Omental fat pad (tissue), 4 donors: Measurements from ENCODE around the gene TEX29. TPM values are rescaled to one million over a fixed set of nuclear protein-coding genes. Genes with fewer than 3 reads are reported as not detected.

Experiments
- ATAC-seq: fragments of 150-250 bp; one replicate; pipeline ENCODE4 v1.9.1; 2016; ENCODE audit warnings: mild to moderate bottlenecking, moderate library complexity; ENCODE audit not compliant: low FRiP score
- DNase-seq: peaks from one replicate; pipeline ENCODE4 v3.0.0-alpha.2; 2019; ENCODE audit warnings: low spot score
- CTCF ChIP-seq, 3 donors: fragments of 450-650 bp; IDR thresholded peaks; one replicate each; pipeline ENCODE4 v1.5.1; 2016 to 2017; ENCODE audit warnings: antibody characterized with exemption in 3 of 3, mild to moderate bottlenecking in 3 of 3, moderate library complexity in 2 of 3
- total RNA-seq, 4 donors: library from RNA; depleted of rRNA; stranded (reverse); fragments of >200 nt; gene quantifications; one replicate each; pipeline ENCODE4 v1.1.0, GENCODE V29; 2016

Gene TEX29
- total RNA-seq, 4 donors from 2014 or later, result 0.94 TPM; not detected in 3

- no peak for TF ChIP-seq CTCF (IDR thresholded peaks at IDR 0.05)
- DNase-seq, result no peak
- ATAC-seq, result no peak
These were observed 32.2 kb upstream of the TEX29 start for GRCh38 chr13:111288276-111288675.

- no peak for TF ChIP-seq CTCF (IDR thresholded peaks at IDR 0.05)
- ATAC-seq (no peak), DNase-seq (no peak)
These were observed 31.2 kb upstream of the TEX29 start for GRCh38 chr13:111289251-111289650.

GRCh38 chr13:111291908-111292307 lies 28.5 kb upstream of the TEX29 start:
- TF ChIP-seq CTCF (IDR thresholded peaks at IDR 0.05), result no peak
- ATAC-seq, result no peak
- no peak for DNase-seq

- ATAC-seq, result no peak
- DNase-seq, result no peak
- TF ChIP-seq CTCF (IDR thresholded peaks at IDR 0.05), result no peak
These were observed 27.5 kb upstream of the TEX29 start for GRCh38 chr13:111292710-111293485.

- DNase-seq (no peak), ATAC-seq (no peak)
- no peak for TF ChIP-seq CTCF (IDR thresholded peaks at IDR 0.05)
These were observed 24.6 kb upstream of the TEX29 start for GRCh38 chr13:111295886-111296285.

- ATAC-seq (no peak), DNase-seq (no peak)
- TF ChIP-seq CTCF (IDR thresholded peaks at IDR 0.05), result no peak
These were observed 24.0 kb upstream of the TEX29 start for GRCh38 chr13:111296417-111296816.
